Measurements from ENCODE around the gene FFAR3. TPM values are rescaled to one million over a fixed set of nuclear protein-coding genes. Genes with fewer than 3 reads are reported as not detected.
A peak's percentile ranks its signal among the peaks of the same experiment; 100 is the strongest.

Gene FFAR3
- total and polyA plus RNA-seq, 2 of the 13 experiments (the other 11 are each of a cell fraction or from before 2014, with no cell fraction given): not detected

GRCh38 chr19:35308910-35309309 is 49.4 kb upstream of the FFAR3 start:
- Histone ChIP-seq H3K79me2 (ENCODE audit: insufficient read depth, low read length) (no peaks in the 10 kb centered on the region), H3K27me3 (ENCODE audit: control insufficient read depth in 1 of 2, insufficient read depth in 2 of 2, low read length in 2 of 2) (no peaks in the 10 kb centered on the region), H3K27ac (ENCODE audit: extremely low read length, insufficient read depth, low read length) (peak overlapping the region; percentile 61), H4K20me1 (ENCODE audit: insufficient read depth, low read length) (no peaks in the 10 kb centered on the region), H3K4me2 (ENCODE audit: low read depth, low read length) (peak overlapping the region; percentile 48), H3K4me3 (replicated peaks in 1 of 3; ENCODE audit: insufficient read depth in 1 of 3, low read depth in 2 of 3, low read length in 3 of 3) (no peak overlapping the region), H3K9ac (ENCODE audit: insufficient read depth, low read depth, low read length) (no peak overlapping the region), H3K9me3 (ENCODE audit: low read length) (no peaks in the 10 kb centered on the region), H3K4me1 (ENCODE audit: insufficient read depth, low read length) (peaks cover 92% of the 10 kb centered on the region), H3K36me3 (replicated peaks in 1 of 2; ENCODE audit: control insufficient read depth in 1 of 2, insufficient read depth in 2 of 2, low read length in 2 of 2) (no peaks in the 10 kb centered on the region), H2AFZ (ENCODE audit: low read length) (no peak overlapping the region)
- no TSS peak for BruUV-seq (replicated peaks)
- ATAC-seq (no peak), FAIRE-seq (no peak), DNase-seq (ENCODE audit: low spot score) (no peak)
- intact Hi-C loops (cut with micrococcal nuclease; ENCODE audit: unreplicated experiment) (no loop called here), in situ Hi-C loops (cut with HindIII; ENCODE audit: extremely low pct_ligation_motif_present, low pct_unique_long_range_greater_than_20kb) (no loop called here)
- WGBS (ENCODE audit: low lambda C conversion rate): 86% methylated on average over 7 of the region's 7 CpGs
- TF ChIP-seq, protein P1, sequence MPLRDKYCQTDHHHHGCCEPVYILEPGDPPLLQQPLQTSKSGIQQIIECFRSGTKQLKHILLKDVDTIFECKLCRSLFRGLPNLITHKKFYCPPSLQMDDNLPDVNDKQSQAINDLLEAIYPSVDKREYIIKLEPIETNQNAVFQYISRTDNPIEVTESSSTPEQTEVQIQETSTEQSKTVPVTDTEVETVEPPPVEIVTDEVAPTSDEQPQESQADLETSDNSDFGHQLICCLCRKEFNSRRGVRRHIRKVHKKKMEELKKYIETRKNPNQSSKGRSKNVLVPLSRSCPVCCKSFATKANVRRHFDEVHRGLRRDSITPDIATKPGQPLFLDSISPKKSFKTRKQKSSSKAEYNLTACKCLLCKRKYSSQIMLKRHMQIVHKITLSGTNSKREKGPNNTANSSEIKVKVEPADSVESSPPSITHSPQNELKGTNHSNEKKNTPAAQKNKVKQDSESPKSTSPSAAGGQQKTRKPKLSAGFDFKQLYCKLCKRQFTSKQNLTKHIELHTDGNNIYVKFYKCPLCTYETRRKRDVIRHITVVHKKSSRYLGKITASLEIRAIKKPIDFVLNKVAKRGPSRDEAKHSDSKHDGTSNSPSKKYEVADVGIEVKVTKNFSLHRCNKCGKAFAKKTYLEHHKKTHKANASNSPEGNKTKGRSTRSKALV (CRISPR knock-in tag; IDR thresholded peaks at IDR 0.05): no peak
- TF ChIP-seq CHD4 (IDR thresholded peaks at IDR 0.05; ENCODE audit: borderline replicate concordance, low read length) (peak; percentile 42; the same call in 1 of the 2 replicates), ARNTL (CRISPR knock-in tag; IDR thresholded peaks at IDR 0.05) (0 out of 2 replicates have a peak, but pooled peaks have one; percentile 27), RFX5 (IDR thresholded peaks at IDR 0.05; ENCODE audit: low read depth, low read length) (no peak), BRCA1 (CRISPR knock-in tag; IDR thresholded peaks at IDR 0.05) (0 out of 2 replicates have a peak, but pooled peaks have one; percentile 10), RFXAP (CRISPR knock-in tag; IDR thresholded peaks at IDR 0.05; ENCODE audit: borderline replicate concordance) (no peak)
- TF ChIP-seq, protein P2, sequence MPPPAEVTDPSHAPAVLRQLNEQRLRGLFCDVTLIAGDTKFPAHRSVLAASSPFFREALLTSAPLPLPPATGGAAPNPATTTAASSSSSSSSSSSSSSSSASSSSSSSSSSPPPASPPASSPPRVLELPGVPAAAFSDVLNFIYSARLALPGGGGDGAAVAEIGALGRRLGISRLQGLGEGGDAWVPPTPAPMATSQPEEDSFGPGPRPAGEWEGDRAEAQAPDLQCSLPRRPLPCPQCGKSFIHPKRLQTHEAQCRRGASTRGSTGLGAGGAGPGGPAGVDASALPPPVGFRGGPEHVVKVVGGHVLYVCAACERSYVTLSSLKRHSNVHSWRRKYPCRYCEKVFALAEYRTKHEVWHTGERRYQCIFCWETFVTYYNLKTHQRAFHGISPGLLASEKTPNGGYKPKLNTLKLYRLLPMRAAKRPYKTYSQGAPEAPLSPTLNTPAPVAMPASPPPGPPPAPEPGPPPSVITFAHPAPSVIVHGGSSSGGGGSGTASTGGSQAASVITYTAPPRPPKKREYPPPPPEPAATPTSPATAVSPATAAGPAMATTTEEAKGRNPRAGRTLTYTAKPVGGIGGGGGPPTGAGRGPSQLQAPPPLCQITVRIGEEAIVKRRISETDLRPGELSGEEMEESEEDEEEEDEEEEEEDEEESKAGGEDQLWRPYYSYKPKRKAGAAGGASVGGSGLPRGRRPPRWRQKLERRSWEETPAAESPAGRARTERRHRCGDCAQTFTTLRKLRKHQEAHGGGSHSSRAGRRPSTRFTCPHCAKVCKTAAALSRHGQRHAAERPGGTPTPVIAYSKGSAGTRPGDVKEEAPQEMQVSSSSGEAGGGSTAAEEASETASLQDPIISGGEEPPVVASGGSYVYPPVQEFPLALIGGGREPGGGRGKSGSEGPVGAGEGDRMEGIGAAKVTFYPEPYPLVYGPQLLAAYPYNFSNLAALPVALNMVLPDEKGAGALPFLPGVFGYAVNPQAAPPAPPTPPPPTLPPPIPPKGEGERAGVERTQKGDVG (CRISPR knock-in tag; IDR thresholded peaks at IDR 0.05; ENCODE audit: borderline replicate concordance): 0 out of 2 replicates have a peak, but pooled peaks have one; percentile 2
- CTCF ChIA-PET (ENCODE audit: low intra/inter-chr PET ratio, low total read pairs): no interaction called here
- POLR2A ChIA-PET: interaction anchor here (0.9 to 3.7 kb wide), 5 partner anchors 8 to 41 kb away, joined by 3 to 16 read pairs (median 4); partner anchors contain the start of gene HAMP
